Gastroesophageal sphincter (tissue), 3 donors: ENCODE results near the gene MEA1.

Source experiments
- CTCF ChIP-seq, 4 experiments: fragments of 200-600 bp in 2 of 4; fragments of 450-650 bp in 2 of 4; sonication (generic) in 1 of 4; IDR thresholded peaks; one replicate each; pipeline ENCODE4 v1.5.1; 2017 to 2019; ENCODE audit warnings: antibody characterized with exemption in 4 of 4, mild to moderate bottlenecking in 2 of 4, moderate library complexity in 2 of 4
- EP300 ChIP-seq: sonication (generic); formaldehyde crosslinking; IDR thresholded peaks from one replicate; pipeline ENCODE4 v1.6.1; 2017; ENCODE audit warnings: antibody characterized with exemption, mild to moderate bottlenecking

GRCh38 chr6:42963855-42964605, 49.7 kb downstream of the MEA1 start:
- TF ChIP-seq CTCF (IDR thresholded peaks at IDR 0.05) = peak in 1 of 4 experiments; percentile 24
- TF ChIP-seq EP300 = no peak
